ENCODE measurements around the gene ZNF428. TPM values are rescaled to one million over a fixed set of nuclear protein-coding genes. Genes with fewer than 3 reads are reported as not detected.

ZNF428 gene
- total and polyA plus RNA-seq, 2 of the 4 experiments (the other 2 are of a cell fraction) = 9.9 to 32.3 TPM

DNA sequence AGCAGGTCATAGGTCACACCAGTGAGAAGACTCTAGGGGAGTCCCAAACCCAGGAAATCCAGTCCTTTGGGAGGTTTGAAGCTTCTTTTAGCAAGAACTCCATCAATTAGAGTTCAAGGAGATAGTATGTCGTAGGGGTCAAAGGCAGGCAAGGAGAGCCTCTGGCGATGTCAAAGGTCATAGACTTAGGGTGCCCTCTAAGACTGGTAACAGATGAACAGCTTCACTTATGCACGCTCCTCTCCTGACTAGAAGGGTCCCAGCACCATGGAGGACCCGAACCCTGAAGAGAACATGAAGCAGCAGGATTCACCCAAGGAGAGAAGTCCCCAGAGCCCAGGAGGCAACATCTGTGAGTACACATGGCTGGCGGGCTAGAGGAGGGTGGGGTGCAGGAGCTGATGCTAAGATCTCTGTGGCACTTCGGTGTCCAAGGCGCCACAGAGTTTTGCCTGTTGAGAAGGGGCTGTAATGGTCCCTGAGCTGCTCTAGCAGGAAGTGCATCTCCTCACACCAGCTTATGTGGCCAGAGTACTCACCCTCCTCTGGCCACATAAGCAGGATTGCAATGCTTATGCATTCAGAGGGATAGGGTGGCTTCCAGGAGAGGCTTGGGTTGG lies 22.5 kb downstream of the ZNF428 start (continued):
- TF ChIP-seq, protein P1, sequence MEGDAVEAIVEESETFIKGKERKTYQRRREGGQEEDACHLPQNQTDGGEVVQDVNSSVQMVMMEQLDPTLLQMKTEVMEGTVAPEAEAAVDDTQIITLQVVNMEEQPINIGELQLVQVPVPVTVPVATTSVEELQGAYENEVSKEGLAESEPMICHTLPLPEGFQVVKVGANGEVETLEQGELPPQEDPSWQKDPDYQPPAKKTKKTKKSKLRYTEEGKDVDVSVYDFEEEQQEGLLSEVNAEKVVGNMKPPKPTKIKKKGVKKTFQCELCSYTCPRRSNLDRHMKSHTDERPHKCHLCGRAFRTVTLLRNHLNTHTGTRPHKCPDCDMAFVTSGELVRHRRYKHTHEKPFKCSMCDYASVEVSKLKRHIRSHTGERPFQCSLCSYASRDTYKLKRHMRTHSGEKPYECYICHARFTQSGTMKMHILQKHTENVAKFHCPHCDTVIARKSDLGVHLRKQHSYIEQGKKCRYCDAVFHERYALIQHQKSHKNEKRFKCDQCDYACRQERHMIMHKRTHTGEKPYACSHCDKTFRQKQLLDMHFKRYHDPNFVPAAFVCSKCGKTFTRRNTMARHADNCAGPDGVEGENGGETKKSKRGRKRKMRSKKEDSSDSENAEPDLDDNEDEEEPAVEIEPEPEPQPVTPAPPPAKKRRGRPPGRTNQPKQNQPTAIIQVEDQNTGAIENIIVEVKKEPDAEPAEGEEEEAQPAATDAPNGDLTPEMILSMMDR (conservative IDR thresholded peaks at IDR 0.05; ENCODE audit: low read depth, low read length) = no peak
- TF ChIP-seq RAD21 (IDR thresholded peaks at IDR 0.05; ENCODE audit: low read length) = no peak

Data from IMR-90 (cell line).